Left colon (tissue), 2 donors: Measurements from ENCODE around the gene NOX4. TPM values are rescaled to one million over a fixed set of nuclear protein-coding genes. Genes with fewer than 3 reads are reported as not detected.
"Not testable (repeated sequence)": the region's sequence is repeated elsewhere in the genome, so short reads cannot be mapped to it uniquely, and the experiment has no call there.

Source experiments
- ATAC-seq: fragments of 200-7000 bp; cut with Tn5 transposase; one replicate; pipeline ENCODE4 v1.9.1; 2020; ENCODE audit warnings: mild to moderate bottlenecking, moderate library complexity
- DNase-seq, 2 donors: peaks; one replicate each; pipeline ENCODE4 v3.0.0-alpha.2; 2020
- intact Hi-C, 2 donors: fragments of 100-400 bp; cut with DNase I in 1 of 2; cut with micrococcal nuclease in 1 of 2; formaldehyde crosslinking; loops; one replicate each; pipeline versions ENCODE4 v1.11.2 to v1.14.0; 2022; cut with DNase I, micrococcal nuclease
- total RNA-seq, 2 donors: library from RNA; stranded (reverse); fragmentation: NEBNext Ultra II Directional; extraction: Animal tissue kit (Norgen Biotek cat#: 25700); gene quantifications; one replicate each; pipeline ENCODE4 v1.2.1, GENCODE V29; 2021
- donor health status: DM: no; HTN: no; CAD: no.
- donor health status: DM: yes; HTN: yes; CAD: no.

Gene NOX4
- total RNA-seq, 2 donors from 2014 or later: 0.17 to 0.46 TPM

DNA sequence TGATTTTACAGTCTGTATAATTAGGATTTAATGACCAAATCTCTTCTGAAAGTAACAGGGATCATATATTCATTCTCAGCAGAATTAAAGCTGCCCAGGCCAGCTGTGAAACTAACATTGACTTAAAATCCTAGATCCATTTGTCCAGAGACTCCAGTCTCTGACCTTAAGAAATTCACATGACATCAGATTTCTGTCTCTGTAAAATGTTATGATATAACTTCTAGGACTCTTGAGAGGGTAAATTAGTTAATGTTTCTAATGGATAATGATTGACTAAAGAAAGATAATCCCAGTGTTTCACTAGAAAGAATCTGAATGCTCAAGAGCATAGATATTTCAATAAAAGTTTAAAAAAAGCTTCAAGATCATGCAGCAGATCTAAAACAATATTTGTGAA is 6.3 kb downstream of the NOX4 start:
- no peak for ATAC-seq
- intact Hi-C loops: no loop called here
- no peak for DNase-seq

DNA sequence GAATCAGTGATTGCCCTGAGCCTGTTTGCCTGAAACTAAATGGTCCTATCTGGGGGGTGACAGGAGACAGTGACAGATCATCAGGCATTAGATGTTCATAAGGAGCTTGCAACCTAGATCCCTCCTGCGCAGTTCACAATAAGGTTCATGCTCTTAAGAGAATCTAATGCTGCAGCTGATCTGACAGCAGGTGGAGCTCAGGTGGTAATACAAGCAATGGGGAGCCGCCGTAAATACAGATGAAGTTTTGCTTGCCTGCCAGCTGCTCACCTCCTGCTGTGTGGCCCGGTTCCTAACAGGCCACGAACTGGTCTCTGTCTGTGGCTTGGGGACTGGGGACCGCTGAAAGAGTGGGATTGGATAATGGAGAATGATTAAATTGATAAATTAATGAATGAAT is 14.0 kb downstream of the NOX4 start:
- DNase-seq (peak in 1 of 2 donors; percentile 22), ATAC-seq (peak; percentile 48)

DNA sequence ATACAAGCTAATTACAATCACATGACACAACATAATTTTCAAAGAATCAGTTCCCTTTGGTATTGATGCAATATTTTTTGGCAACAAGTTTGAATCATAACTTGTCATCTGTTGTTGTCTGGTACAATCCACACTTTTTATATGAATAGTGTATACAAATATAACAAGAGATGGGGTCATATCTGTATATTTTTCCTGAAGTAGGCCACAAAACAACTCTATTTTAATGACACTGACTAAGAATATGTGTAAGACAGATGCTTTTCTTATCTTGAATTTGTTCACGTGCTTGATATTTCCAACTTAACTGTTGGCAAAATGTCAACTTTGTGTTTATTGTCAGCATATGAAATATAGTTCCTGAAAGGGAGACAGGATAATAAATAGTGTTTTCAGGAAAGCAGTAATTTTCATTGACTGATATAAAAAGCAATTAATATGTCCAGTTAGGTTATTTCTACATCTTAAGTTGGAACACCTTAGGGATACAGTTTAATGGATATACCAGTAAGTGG is 27.9 kb downstream of the NOX4 start:
- DNase-seq: no peak
- intact Hi-C loops: no loop called here
- no peak for ATAC-seq

More for the DNA sequence above, 14.0 kb downstream of the NOX4 start:
- intact Hi-C loops: no loop called here

DNA sequence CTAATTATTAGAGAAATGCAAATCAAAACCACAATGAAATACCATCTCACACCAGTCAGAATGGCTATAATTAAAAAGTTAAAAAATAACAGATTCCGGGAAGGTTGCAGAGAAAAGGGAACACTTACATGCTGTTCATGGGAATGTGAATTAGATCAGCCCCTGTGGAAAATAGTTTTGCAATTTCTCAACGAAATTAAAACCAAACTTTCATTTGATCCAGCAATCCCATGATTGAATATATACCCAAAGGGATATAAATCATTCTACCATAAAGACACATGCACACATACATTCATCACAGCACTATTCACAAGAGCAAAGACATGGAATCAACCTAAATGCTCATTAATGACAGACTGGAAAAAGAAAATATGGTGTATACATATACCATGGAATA is 32.5 kb downstream of the NOX4 start:
- DNase-seq (no peak), ATAC-seq (no peak)
- intact Hi-C loops: no loop called here

DNA sequence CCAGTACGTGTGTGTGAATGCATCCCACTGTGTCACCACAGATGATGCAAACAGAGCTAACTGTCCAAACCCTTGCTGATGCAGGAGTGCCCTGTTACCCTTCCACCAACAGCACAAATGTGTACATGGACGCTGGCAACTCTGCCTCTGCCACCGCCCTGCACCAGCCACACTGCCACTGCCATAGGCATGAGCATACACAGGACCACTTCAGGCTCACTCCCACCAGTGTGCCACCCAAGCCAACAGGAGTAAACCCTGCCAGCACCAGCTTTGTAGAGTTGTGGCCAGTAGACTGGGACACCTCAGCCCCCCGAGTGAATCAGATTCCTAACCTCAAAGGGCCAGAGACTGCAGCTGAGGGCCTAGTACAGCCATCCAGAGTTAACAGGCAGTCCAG is 34.0 kb downstream of the NOX4 start:
- intact Hi-C loops: no loop called here
- DNase-seq (no peak), ATAC-seq (no peak)

GRCh38 chr11:89456681-89457080 is 34.5 kb downstream of the NOX4 start:
- ATAC-seq: no peak
- intact Hi-C loops: no loop called here

GRCh38 chr11:89452780-89453179 is 38.4 kb downstream of the NOX4 start:
- no peak for DNase-seq
- intact Hi-C loops: no loop called here
- no peak for ATAC-seq

More at GRCh38 chr11:89456681-89457080, 34.5 kb downstream of the NOX4 start:
- no peak for DNase-seq

DNA sequence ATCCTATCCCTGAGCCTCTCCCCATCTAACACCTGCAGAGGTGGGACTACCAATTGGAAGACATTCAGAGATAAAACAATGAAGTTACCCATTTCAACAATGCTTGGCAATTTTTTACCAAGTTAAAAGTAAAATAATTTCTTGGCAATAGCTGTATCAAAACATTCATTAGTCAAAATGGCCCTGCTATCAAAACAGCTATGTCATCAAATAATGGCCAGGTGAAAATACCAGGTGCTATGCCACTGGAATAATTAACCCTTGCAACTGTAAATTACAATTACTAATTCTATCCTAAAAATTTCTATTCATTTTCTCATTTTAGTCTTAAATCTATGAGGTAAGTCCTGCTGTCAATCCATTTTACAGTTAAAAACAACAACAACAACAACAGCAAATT is 43.3 kb downstream of the NOX4 start:
- DNase-seq (no peak), ATAC-seq (no peak)
- intact Hi-C loops: no loop called here

DNA sequence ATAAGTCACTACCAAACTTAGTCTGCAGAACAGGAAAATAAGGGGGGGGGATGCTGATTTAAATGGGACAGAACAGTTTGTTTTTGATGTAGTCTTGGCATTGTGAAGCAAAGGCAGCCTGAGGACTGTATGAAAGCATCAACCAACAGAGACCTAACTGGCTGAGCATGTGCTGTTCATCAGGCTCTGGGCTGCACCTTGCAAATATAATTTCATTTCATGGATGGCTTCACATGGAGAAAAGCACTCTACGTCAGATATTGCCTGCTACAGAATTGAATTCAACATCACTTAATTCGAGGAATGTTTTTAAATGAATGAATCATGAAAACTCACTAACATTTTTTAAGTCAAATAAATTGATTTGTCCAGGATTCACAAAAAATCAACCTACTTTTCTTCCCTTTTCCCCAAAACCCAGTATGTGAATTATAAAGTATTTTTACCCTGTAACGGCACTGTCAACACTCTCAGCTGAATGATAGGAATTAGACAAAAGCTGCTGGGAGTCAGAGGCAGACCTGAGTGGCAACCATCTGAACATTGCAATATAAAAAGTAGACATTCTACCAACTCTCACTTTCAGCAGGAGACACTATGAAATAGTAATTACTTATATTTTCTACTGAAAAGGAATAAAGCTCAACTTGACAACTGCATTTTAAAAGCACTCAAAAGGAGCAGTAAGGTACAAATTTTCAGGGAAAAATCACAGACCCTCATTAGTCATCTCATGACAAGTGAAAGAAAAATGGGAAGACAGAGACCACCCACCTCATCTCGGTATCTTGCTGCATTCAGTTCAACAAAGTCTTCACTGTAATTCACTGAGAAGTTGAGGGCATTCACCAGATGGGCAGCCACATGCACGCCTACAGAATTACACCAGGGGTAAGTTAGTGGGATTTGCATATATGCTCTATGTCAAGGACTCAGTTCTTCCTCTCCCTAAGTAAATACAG is 47.5 kb downstream of the NOX4 start:
- ATAC-seq: no peak
- no peak for DNase-seq
- intact Hi-C loops: no loop called here

- DNase-seq (no peak), ATAC-seq (no peak)
- intact Hi-C loops: no loop called here
Measured at GRCh38 chr11:89442801-89443200, 48.4 kb downstream of the NOX4 start.

DNA sequence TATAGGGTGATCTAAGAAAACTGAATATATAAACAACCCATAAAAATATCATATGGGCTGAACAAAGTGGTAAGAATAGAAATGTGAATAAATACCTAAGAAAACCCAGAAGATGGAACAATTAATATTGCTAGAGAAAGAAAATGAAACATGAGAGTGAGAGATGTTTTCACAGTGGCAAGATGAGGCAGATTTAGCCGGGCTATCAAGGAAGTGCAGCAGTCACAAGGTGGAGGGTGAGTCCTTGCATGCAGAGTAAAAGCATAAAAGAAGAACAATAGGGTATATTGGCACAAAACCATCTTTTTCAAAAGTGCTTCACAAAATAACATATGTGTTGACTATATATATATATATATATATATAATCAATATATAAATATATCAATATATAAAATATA is 49.6 kb downstream of the NOX4 start:
- no peak for ATAC-seq
- DNase-seq: no peak
- intact Hi-C loops: no loop called here

DNA sequence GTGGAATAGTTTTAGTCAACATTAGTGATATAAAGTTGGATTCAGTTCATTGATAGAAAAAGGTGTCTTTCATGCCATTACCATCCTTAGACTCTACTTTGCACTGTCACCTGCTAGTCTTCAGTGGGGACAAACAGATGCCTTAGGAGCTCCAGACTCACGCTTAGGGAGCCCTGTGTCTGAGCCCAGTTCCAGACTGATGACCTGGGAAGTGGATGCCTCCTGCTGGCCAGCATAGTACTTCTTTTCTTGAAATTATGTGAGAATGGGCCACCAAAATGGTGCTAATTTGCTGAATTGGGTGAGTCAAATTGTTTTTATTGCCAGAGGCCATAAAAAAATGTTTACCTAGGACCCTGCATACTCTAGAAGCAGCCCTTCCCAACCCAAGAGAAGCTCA is 53.9 kb downstream of the NOX4 start:
- intact Hi-C loops: no loop called here
- ATAC-seq (no peak), DNase-seq (peak in 1 of 2 donors; percentile 4)

GRCh38 chr11:89436071-89436470 is 55.1 kb downstream of the NOX4 start:
- intact Hi-C loops: no loop called here
- DNase-seq (no peak), ATAC-seq (no peak)

DNA sequence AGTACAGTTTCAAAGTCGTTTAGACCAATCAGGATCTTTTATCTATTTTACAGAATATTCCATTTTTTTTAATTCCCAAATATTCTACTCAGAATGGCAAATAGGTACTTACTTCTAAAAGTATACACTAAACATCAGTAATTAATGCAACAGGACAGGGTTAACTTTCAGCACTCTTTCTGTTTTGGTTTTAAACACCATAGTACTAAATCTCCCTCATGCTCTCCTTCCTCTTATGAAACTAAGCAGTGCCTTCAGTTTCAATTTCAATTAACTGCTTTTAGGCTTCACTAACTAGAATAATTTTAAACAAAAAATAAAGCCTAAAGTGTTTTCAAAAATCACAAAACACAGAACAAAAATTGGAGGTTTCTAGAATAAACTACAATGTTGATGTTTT is 57.9 kb downstream of the NOX4 start:
- DNase-seq (no peak), ATAC-seq (no peak)
- intact Hi-C loops: no loop called here

DNA sequence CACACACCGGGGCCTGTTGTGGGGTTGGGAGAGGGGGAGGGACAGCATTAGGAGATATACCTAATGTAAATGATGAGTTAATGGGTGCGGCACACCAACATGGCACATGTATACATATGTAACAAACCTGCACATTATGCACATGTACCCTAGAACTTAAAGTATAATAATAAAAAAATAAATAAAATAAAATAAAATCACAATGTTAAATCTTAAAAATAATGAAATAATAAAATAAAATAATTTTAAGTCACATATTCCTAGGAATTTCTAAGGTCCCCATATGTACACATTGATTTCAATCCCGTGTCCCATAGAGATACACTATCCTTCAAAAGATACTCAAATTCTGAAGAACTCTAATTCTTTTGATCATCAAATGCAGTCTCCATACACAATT is 59.0 kb downstream of the NOX4 start:
- DNase-seq, intact Hi-C loops, ATAC-seq: not testable (repeated sequence)

DNA sequence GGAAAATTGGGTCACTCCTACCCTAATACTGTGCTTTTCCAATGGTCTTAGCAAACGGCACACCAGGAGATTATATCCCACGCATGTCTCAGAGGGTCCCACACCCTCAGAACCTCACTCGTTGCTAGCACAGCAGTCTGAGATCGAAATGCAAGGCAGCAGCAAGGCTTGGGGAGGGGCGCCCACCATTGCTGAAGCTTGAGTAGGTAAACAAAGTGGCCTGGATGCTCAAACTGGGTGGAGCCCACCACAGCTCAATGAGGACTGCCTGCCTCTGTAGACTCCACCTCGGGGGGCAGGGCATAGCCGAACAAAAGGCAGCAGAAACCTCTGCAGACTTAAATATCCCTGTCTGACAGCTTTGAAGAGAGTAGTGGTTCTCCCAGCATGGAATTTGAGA is 64.7 kb downstream of the NOX4 start:
- not testable (repeated sequence) for ATAC-seq, DNase-seq

DNA sequence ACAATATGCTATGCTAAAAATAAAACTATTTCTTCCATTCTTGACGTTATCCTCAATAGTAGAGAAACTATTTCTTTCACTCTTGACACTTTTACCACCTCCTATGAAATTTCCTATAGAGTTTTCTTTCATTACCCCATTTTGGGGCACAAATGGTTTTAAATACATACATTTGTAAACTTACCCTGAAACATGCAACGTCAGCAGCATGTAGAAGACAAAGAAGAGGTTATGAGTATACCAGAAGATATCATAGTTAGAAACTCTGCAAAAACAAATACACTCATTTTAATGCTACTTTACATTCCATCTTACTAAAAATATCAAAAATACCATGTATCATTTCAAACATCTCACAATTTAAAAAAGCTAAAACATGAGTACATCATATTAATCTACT is 69.5 kb downstream of the NOX4 start:
- DNase-seq (no peak), ATAC-seq (no peak)
- intact Hi-C loops: no loop called here

More for the DNA sequence above, 64.7 kb downstream of the NOX4 start:
- intact Hi-C loops: not testable (repeated sequence)

GRCh38 chr11:89420981-89421380 is 70.2 kb downstream of the NOX4 start:
- DNase-seq (no peak), ATAC-seq (no peak)
- intact Hi-C loops: no loop called here

GRCh38 chr11:89416961-89417360 is 74.2 kb downstream of the NOX4 start:
- no peak for DNase-seq
- ATAC-seq: no peak
- intact Hi-C loops: no loop called here

- intact Hi-C loops, ATAC-seq, DNase-seq: not testable (repeated sequence)
Measured at GRCh38 chr11:89411112-89411511, 80.1 kb downstream of the NOX4 start.
